ENCODE results near the gene GRIK3.

GRIK3 gene

GRCh38 chr1:37043101-37043500, 8.8 kb upstream of the GRIK3 start:
- no peak for DNase-seq (ENCODE audit: low read depth)

GRCh38 chr1:37042506-37042905, 8.2 kb upstream of the GRIK3 start:
- DNase-seq (ENCODE audit: low read depth): no peak

- no peak for DNase-seq (ENCODE audit: low read depth)
Observed at GRCh38 chr1:37041483-37041882, 7.2 kb upstream of the GRIK3 start.

- DNase-seq (ENCODE audit: low read depth): no peak
Observed at GRCh38 chr1:37040773-37041172, 6.5 kb upstream of the GRIK3 start.

GRCh38 chr1:37040261-37040660, 5.9 kb upstream of the GRIK3 start:
- no peak for DNase-seq (ENCODE audit: low read depth)

- DNase-seq (ENCODE audit: low read depth): no peak
Observed at GRCh38 chr1:37038227-37039093, 4.1 kb upstream of the GRIK3 start.

GRCh38 chr1:37037690-37038089, 3.4 kb upstream of the GRIK3 start:
- no peak for DNase-seq (ENCODE audit: low read depth)

- DNase-seq (ENCODE audit: low read depth): no peak
Observed at GRCh38 chr1:37036667-37037053, 2.3 kb upstream of the GRIK3 start.

- no peak for DNase-seq (ENCODE audit: low read depth)
Observed at GRCh38 chr1:37035796-37036666, 1.7 kb upstream of the GRIK3 start.

GRCh38 chr1:37035014-37035691, 838 bp upstream of the GRIK3 start:
- DNase-seq (ENCODE audit: low read depth): no peak

- DNase-seq (ENCODE audit: low read depth): no peak
Observed at GRCh38 chr1:37033355-37034101, 787 bp downstream of the GRIK3 start.

GRCh38 chr1:37032660-37033354, 1.5 kb downstream of the GRIK3 start:
- no peak for DNase-seq (ENCODE audit: low read depth)

GRCh38 chr1:37031871-37032270, 2.4 kb downstream of the GRIK3 start:
- no peak for DNase-seq (ENCODE audit: low read depth)

GRCh38 chr1:37031429-37031828, 2.9 kb downstream of the GRIK3 start:
- no peak for DNase-seq (ENCODE audit: low read depth)

GRCh38 chr1:37028981-37029617, 5.2 kb downstream of the GRIK3 start:
- DNase-seq (ENCODE audit: low read depth): no peak

GRCh38 chr1:37021502-37021901, 12.8 kb downstream of the GRIK3 start:
- no peak for DNase-seq (ENCODE audit: low read depth)

GRCh38 chr1:37020653-37021277, 13.6 kb downstream of the GRIK3 start:
- peak; percentile 2 for DNase-seq (ENCODE audit: low read depth)

GRCh38 chr1:37018510-37018909, 15.8 kb downstream of the GRIK3 start:
- no peak for DNase-seq (ENCODE audit: low read depth)

GRCh38 chr1:37017720-37018119, 16.6 kb downstream of the GRIK3 start:
- no peak for DNase-seq (ENCODE audit: low read depth)

- no peak for DNase-seq (ENCODE audit: low read depth)
Observed at GRCh38 chr1:37016121-37016520, 18.2 kb downstream of the GRIK3 start.
